HepG2 (cell line): ENCODE measurements around the gene ATG16L2. TPM values are rescaled to one million over a fixed set of nuclear protein-coding genes. Genes with fewer than 3 reads are reported as not detected.

ENCODE experiments used
- CCDC6 ChIP-seq: sonication (generic); formaldehyde crosslinking; IDR thresholded peaks from 2 replicates; pipeline ENCODE4 v1.8.1; 2022; ENCODE audit warnings: mild to moderate bottlenecking, missing genetic modification reagents, moderate library complexity
- ERF ChIP-seq: IDR thresholded peaks from 2 replicates; pipeline ENCODE4 v1.6.1; 2018; ENCODE audit warnings: missing biosample characterization, missing genetic modification reagents
- HOXA3 ChIP-seq: sonication (generic); formaldehyde crosslinking; IDR thresholded peaks from 2 replicates; pipeline ENCODE4 v1.5.0; 2020; ENCODE audit warnings: missing genetic modification reagents
- RBM22 ChIP-seq: fragments of 200-400 bp; formaldehyde crosslinking; optimal IDR thresholded peaks from 2 replicates; pipeline ENCODE3; 2017; ENCODE audit warnings: mild to moderate bottlenecking, low read length, moderate library complexity
- THAP11 ChIP-seq: IDR thresholded peaks from 2 replicates; pipeline ENCODE4 v1.6.1; 2016; ENCODE audit warnings: missing biosample characterization, missing genetic modification reagents
- ZBTB20 ChIP-seq: sonication (generic); formaldehyde crosslinking; IDR thresholded peaks from 2 replicates; pipeline ENCODE4 v1.8.1; 2023; ENCODE audit warnings: missing genetic modification reagents, low read depth, mild to moderate bottlenecking, borderline replicate concordance
- polyA plus RNA-seq, 8 experiments: library from polyadenylated mRNA; depleted of rRNA in 3 of 8; stranded (reverse) in 7 of 8; unstranded in 1 of 8; fragments of >200 nt; fragmentation: Illumina TruSeq in 4 of 8; extraction: Trizol in 4 of 8; gene quantifications; 2 replicates each; pipeline versions ENCODE4 v1.2.1 to v1.2.3, GENCODE V29; 2011 to 2016; ENCODE audit warnings: low read depth in 4 of 8, missing spikeins in 1 of 8, mixed read lengths in 1 of 8; ENCODE audit not compliant: insufficient read depth in 1 of 8
- total RNA-seq, 5 experiments: library from RNA; depleted of rRNA; stranded (reverse); fragments of >200 nt; fragmentation: Illumina TruSeq; extraction: Trizol; gene quantifications; 2 replicates each; pipeline ENCODE4 v1.2.3, GENCODE V29; 2016; ENCODE audit warnings: low read depth in 1 of 5
- TF ChIP-seq, protein P1 (sequence below): sonication (generic); formaldehyde crosslinking; IDR thresholded peaks from 2 replicates; pipeline ENCODE4 v1.4.0; 2020; ENCODE audit warnings: missing genetic modification reagents
- TF ChIP-seq, protein P2 (sequence below): sonication (generic); formaldehyde crosslinking; IDR thresholded peaks from 2 replicates; pipeline ENCODE4 v1.5.1; 2020; ENCODE audit warnings: mild to moderate bottlenecking, missing genetic modification reagents, moderate library complexity
- TF ChIP-seq, protein P3 (sequence below): sonication (generic); formaldehyde crosslinking; IDR thresholded peaks from 2 replicates; pipeline ENCODE4 v1.8.1; 2023; ENCODE audit warnings: mild to moderate bottlenecking, moderate library complexity, missing genetic modification reagents
- TF ChIP-seq, protein P4 (sequence below): sonication (generic); formaldehyde crosslinking; IDR thresholded peaks from 2 replicates; pipeline ENCODE4 v1.4.0; 2020; ENCODE audit warnings: mild to moderate bottlenecking, missing genetic modification reagents
- TF ChIP-seq, protein P5 (sequence below): sonication (generic); formaldehyde crosslinking; IDR thresholded peaks from 2 replicates; pipeline ENCODE4 v1.4.0; 2020; ENCODE audit warnings: missing genetic modification reagents

Gene ATG16L2
- total and polyA plus RNA-seq, 2 of the 13 experiments (the other 11 are each of a cell fraction or from before 2014, with no cell fraction given) = 6.2 to 14.8 TPM

DNA sequence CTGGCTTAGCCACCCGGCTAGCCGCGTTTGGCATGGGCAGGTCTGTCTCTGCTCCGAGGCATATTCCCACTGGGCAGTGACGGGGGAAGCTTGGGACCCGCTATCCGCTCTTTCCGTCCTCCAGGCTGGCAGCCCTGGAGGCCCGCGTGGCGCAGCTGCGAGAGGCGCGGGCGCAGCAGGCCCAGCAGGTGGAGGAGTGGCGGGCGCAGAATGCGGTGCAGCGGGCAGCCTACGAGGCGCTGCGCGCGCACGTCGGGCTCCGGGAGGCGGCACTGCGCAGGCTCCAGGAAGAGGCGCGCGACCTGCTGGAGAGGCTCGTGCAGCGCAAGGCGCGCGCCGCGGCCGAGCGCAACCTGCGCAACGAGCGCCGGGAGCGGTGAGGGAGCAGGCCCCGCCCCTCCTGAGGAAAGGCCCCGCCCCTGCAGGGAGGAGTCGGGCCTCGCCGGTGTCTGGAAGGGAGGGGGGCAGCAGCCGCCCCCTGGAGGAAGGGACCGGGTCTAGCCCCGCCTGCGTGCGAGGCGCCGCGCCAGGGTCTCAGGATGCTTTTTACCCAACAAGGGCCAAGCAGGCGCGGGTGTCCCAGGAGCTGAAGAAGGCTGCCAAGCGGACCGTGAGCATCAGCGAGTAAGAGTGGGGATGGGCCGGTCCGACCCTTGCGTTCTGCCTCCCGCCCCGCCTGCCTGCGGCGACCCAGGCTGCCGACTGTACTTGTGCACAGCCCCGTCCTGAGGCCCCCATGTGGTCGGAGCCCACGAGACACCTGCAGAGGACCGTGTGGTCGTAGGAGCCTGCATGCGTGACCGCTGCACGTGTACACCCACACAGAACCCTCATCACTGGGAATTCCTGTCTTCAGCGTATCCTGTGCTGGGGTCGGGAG is 7.9 kb downstream of the ATG16L2 start (continued):
- 0 out of 2 replicates have a peak, but pooled peaks have one; percentile 40 for TF ChIP-seq THAP11
- TF ChIP-seq, protein P1, sequence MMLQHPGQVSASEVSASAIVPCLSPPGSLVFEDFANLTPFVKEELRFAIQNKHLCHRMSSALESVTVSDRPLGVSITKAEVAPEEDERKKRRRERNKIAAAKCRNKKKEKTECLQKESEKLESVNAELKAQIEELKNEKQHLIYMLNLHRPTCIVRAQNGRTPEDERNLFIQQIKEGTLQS = 0 out of 2 replicates have a peak, but pooled peaks have one; percentile 10
- TF ChIP-seq, protein P2, sequence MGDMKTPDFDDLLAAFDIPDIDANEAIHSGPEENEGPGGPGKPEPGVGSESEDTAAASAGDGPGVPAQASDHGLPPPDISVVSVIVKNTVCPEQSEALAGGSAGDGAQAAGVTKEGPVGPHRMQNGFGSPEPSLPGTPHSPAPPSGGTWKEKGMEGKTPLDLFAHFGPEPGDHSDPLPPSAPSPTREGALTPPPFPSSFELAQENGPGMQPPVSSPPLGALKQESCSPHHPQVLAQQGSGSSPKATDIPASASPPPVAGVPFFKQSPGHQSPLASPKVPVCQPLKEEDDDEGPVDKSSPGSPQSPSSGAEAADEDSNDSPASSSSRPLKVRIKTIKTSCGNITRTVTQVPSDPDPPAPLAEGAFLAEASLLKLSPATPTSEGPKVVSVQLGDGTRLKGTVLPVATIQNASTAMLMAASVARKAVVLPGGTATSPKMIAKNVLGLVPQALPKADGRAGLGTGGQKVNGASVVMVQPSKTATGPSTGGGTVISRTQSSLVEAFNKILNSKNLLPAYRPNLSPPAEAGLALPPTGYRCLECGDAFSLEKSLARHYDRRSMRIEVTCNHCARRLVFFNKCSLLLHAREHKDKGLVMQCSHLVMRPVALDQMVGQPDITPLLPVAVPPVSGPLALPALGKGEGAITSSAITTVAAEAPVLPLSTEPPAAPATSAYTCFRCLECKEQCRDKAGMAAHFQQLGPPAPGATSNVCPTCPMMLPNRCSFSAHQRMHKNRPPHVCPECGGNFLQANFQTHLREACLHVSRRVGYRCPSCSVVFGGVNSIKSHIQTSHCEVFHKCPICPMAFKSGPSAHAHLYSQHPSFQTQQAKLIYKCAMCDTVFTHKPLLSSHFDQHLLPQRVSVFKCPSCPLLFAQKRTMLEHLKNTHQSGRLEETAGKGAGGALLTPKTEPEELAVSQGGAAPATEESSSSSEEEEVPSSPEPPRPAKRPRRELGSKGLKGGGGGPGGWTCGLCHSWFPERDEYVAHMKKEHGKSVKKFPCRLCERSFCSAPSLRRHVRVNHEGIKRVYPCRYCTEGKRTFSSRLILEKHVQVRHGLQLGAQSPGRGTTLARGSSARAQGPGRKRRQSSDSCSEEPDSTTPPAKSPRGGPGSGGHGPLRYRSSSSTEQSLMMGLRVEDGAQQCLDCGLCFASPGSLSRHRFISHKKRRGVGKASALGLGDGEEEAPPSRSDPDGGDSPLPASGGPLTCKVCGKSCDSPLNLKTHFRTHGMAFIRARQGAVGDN (CRISPR knock-in tag) = peak; percentile 93
- TF ChIP-seq, protein P3, sequence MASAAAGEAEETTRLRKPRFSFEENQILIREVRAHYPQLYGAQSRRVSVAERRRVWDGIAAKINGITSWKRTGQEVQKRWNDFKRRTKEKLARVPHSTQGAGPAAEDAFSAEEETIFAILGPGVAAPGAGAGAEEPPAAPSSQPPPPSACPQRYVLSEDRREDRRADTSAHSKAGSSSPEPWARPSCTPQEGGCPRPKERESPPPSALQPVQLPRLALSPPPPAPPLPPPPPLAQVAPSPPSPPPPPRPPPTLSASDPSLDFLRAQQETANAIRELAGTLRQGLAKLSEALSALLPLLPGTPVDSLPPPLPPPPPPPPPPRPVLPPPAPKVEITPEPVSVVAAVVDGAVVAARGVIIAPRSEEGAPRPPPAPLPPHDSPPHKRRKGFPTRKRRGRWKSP (CRISPR knock-in tag) = peak; percentile 99
- TF ChIP-seq, protein P4, sequence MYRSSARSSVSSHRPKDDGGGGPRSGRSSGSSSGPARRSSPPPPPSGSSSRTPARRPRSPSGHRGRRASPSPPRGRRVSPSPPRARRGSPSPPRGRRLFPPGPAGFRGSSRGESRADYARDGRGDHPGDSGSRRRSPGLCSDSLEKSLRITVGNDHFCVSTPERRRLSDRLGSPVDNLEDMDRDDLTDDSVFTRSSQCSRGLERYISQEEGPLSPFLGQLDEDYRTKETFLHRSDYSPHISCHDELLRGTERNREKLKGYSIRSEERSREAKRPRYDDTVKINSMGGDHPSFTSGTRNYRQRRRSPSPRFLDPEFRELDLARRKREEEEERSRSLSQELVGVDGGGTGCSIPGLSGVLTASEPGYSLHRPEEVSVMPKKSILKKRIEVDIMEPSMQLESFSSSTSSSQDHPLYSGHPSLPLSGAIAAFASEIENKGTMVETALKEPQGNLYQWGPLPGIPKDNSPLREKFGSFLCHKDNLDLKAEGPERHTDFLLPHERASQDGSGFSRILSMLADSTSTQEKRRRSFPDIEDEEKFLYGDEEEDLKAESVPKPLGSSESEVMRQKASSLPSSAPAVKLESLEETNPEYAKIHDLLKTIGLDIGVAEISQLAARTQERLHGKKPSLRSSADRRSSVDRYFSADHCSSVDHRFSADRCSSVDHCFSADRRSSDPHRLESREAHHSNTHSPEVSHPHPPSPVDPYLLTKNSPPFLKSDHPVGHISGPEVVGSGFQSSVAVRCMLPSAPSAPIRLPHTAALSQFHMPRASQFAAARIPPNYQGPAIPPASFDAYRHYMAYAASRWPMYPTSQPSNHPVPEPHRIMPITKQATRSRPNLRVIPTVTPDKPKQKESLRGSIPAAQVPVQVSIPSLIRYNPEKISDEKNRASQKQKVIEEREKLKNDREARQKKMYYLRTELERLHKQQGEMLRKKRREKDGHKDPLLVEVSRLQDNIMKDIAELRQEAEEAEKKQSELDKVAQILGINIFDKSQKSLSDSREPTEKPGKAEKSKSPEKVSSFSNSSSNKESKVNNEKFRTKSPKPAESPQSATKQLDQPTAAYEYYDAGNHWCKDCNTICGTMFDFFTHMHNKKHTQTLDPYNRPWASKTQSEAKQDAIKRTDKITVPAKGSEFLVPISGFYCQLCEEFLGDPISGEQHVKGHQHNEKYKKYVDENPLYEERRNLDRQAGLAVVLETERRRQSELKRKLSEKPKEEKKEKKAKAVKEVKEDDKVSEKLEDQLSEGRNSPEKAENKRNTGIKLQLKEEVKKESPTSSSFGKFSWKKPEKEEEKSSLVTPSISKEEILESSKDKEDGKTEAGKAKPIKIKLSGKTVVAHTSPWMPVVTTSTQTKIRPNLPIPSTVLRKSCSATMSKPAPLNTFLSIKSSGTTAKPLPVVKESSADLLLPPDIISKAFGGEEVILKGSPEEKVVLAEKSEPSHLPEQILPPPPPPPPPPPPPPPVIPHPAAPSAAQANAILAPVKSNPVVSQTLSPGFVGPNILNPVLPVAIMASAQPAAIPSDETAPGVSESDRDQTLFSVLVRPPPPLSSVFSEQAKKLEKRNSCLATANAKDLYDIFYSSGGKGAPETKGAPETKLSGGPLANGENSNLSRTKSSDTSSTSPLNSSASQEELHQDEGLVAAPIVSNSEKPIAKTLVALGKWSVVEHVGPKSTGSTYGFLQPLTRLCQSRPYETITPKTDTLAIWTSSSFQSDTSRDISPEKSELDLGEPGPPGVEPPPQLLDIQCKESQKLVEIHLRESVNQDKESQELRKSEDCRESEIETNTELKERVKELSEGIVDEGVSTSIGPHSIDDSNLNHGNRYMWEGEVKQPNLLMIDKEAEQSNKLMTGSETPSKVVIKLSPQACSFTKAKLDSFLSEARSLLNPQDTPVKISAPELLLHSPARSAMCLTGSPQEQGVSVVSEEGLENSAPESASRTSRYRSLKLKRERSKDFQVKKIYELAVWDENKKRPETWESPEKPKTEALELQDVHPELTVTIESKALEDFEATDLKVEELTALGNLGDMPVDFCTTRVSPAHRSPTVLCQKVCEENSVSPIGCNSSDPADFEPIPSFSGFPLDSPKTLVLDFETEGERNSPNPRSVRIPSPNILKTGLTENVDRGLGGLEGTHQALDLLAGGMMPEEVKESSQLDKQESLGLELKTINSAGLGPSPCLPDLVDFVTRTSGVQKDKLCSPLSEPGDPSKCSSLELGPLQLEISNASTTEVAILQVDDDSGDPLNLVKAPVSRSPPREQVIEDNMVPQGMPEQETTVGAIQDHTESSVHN (CRISPR knock-in tag) = no peak
- TF ChIP-seq ZBTB20 = no peak
- no peak for TF ChIP-seq RBM22
- TF ChIP-seq CCDC6 (CRISPR knock-in tag) = no peak
- peak; percentile 42; the same call in 1 of the 2 replicates for TF ChIP-seq HOXA3 (CRISPR knock-in tag)
- TF ChIP-seq ERF (CRISPR knock-in tag) = 0 out of 2 replicates have a peak, but pooled peaks have one; percentile 13
- TF ChIP-seq, protein P5, sequence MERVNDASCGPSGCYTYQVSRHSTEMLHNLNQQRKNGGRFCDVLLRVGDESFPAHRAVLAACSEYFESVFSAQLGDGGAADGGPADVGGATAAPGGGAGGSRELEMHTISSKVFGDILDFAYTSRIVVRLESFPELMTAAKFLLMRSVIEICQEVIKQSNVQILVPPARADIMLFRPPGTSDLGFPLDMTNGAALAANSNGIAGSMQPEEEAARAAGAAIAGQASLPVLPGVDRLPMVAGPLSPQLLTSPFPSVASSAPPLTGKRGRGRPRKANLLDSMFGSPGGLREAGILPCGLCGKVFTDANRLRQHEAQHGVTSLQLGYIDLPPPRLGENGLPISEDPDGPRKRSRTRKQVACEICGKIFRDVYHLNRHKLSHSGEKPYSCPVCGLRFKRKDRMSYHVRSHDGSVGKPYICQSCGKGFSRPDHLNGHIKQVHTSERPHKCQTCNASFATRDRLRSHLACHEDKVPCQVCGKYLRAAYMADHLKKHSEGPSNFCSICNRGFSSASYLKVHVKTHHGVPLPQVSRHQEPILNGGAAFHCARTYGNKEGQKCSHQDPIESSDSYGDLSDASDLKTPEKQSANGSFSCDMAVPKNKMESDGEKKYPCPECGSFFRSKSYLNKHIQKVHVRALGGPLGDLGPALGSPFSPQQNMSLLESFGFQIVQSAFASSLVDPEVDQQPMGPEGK = peak; percentile 91
